ENCODE results near the gene PPIL4. TPM values are rescaled to one million over a fixed set of nuclear protein-coding genes. Genes with fewer than 3 reads are reported as not detected.
A peak's percentile ranks its signal among the peaks of the same experiment; 100 is the strongest.

Gene PPIL4
- total and polyA plus RNA-seq, 2 experiments from 2014 or later: 31.4 to 38.7 TPM

- Histone ChIP-seq H3K27ac (no peak overlapping the region), H3K9me2 (replicated peaks; ENCODE audit: insufficient read depth) (no peaks in the 10 kb centered on the region), H3K27me3 (no peaks in the 10 kb centered on the region), H3K36me3 (replicated peaks; ENCODE audit: insufficient read depth, low read depth) (no peaks in the 10 kb centered on the region), H3K9me3 (ENCODE audit: low read depth) (no peaks in the 10 kb centered on the region), H2AFZ (no peak overlapping the region), H3K4me3 (no peak overlapping the region), H4K20me1 (ENCODE audit: insufficient read depth, poor library complexity, severe bottlenecking) (no peaks in the 10 kb centered on the region), H3K4me2 (no peak overlapping the region), H3K4me1 (ENCODE audit: insufficient read depth) (peaks cover 6% of the 10 kb centered on the region), H3K79me2 (no peaks in the 10 kb centered on the region)
- no peak for DNase-seq (ENCODE audit: low spot score)
- TF ChIP-seq EZH2 (IDR thresholded peaks at IDR 0.05; ENCODE audit: borderline replicate concordance) (no peak), CTCF (IDR thresholded peaks at IDR 0.05; ENCODE audit: poor library complexity) (no peak), EZH2phosphoT487 (IDR thresholded peaks at IDR 0.05; ENCODE audit: low read depth, severe bottlenecking, unreplicated experiment) (no peak)
- 89% methylated on average over 3 of the region's 3 CpGs for WGBS (ENCODE audit: low lambda C conversion rate, missing lambda C conversion rate)
These were observed 57.0 kb downstream of the PPIL4 start for GRCh38 chr6:149488815-149489214.

GRCh38 chr6:149487316-149487715, 58.5 kb downstream of the PPIL4 start:
- H3K27me3 ChIP-seq: no peaks in the 10 kb centered on the region
- DNase-seq (ENCODE audit: low spot score): no peak
- no peak overlapping the region for H3K4me3 ChIP-seq
- H3K4me1 ChIP-seq (ENCODE audit: insufficient read depth): peaks cover 6% of the 10 kb centered on the region
- no peak overlapping the region for H3K4me2 ChIP-seq
- H3K36me3 ChIP-seq (replicated peaks; ENCODE audit: insufficient read depth, low read depth): no peaks in the 10 kb centered on the region
- no peaks in the 10 kb centered on the region for H3K9me3 ChIP-seq (ENCODE audit: low read depth)
- no peaks in the 10 kb centered on the region for H4K20me1 ChIP-seq (ENCODE audit: insufficient read depth, poor library complexity, severe bottlenecking)
- no peaks in the 10 kb centered on the region for H3K79me2 ChIP-seq
- H3K27ac ChIP-seq: no peak overlapping the region
- no peak overlapping the region for H2AFZ ChIP-seq
- H3K9me2 ChIP-seq (replicated peaks; ENCODE audit: insufficient read depth): no peaks in the 10 kb centered on the region
- 87% methylated on average over 4 of the region's 4 CpGs for WGBS (ENCODE audit: low lambda C conversion rate, missing lambda C conversion rate)
- no peak for TF ChIP-seq CTCF (IDR thresholded peaks at IDR 0.05; ENCODE audit: poor library complexity)
- no peak for TF ChIP-seq EZH2phosphoT487 (IDR thresholded peaks at IDR 0.05; ENCODE audit: low read depth, severe bottlenecking, unreplicated experiment)
- no peak for TF ChIP-seq EZH2 (IDR thresholded peaks at IDR 0.05; ENCODE audit: borderline replicate concordance)

GRCh38 chr6:149484733-149485700, 60.8 kb downstream of the PPIL4 start, which contains the start of gene ZC3H12D:
Gene ZC3H12D, minus strand, starts transcription at chr6:149485014. Its CDS starts 10,471 bp downstream, at chr6:149474543.
- Histone ChIP-seq H3K4me3 (no peak within 1 kb of the TSS), H3K36me3 (replicated peaks; ENCODE audit: insufficient read depth, low read depth) (no peaks in the 10 kb centered on the region), H4K20me1 (ENCODE audit: insufficient read depth, poor library complexity, severe bottlenecking) (no peaks in the 10 kb centered on the region), H3K27me3 (no peaks in the 10 kb centered on the region), H3K9me2 (replicated peaks; ENCODE audit: insufficient read depth) (no peaks in the 10 kb centered on the region), H3K9me3 (ENCODE audit: low read depth) (no peaks in the 10 kb centered on the region), H3K4me1 (ENCODE audit: insufficient read depth) (peaks cover 6% of the 10 kb centered on the region), H3K4me2 (peak within 1 kb of the TSS; percentile 63), H3K27ac (peak within 1 kb of the TSS; percentile 81), H3K79me2 (no peaks in the 10 kb centered on the region), H2AFZ (no peak within 1 kb of the TSS)
- peak; percentile 79 for DNase-seq (ENCODE audit: low spot score)
- TF ChIP-seq EZH2 (IDR thresholded peaks at IDR 0.05; ENCODE audit: borderline replicate concordance) (no peak), EZH2phosphoT487 (IDR thresholded peaks at IDR 0.05; ENCODE audit: low read depth, severe bottlenecking, unreplicated experiment) (no peak), CTCF (IDR thresholded peaks at IDR 0.05; ENCODE audit: poor library complexity) (no peak)
- 69% methylated on average over 22 of the region's 22 CpGs for WGBS (ENCODE audit: low lambda C conversion rate, missing lambda C conversion rate)

Data from hepatocyte (in vitro differentiated cells).